GM18520 (cell line): ENCODE results near the gene ASRGL1.

Source experiments
- ATAC-seq: cut with Tn5 transposase; IDR thresholded peaks from one replicate; pipeline ENCODE4 v1.9.1; 2021; ENCODE audit not compliant: unreplicated experiment

ASRGL1 gene

DNA sequence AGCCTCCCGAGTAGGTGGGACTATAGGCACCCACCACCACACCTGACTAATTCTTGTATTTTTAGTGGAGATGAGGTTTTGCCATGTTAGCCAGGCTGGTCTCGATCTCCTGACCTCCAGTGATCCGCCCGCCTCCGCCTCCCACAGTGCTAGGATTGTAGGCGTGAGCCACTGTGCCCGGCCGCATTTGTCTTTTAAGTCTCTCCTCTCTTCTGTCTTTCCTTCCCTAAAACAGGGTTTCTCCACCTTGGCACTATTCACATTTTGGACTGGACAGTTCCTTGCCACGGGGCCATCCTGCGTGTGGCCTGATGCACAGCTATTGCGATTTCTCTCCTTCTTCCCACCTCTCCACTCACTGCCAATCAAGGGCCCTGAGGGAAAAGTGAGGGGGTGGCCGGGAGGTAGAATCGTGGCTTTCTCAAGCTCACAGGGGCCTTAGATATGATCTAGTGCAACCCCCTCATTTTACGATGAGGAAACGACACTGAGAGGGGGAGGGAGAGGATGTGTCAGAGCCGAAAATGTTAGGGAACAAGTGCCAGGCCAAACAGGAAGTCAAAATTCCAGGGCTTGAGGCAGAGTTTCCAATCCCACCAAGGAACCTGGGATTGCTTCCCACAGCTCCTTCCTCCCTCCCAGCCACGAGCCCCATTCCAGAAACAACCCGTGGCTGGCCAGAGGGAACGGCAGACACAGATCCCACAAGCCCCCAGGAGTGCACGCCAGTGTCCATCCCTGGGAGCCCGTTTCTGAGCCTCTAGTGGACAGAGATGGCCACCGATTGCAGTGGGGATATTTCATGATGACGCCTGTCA is 102.7 kb downstream of the ASRGL1 start:
- no peak for ATAC-seq
